NCI-H2196 treated with DMSO at 0.1 percent for 48 hours (cell line): Measurements from ENCODE around the gene KSR2.

ENCODE experiments used
- DNase-seq: peaks from one replicate; lab custom pipeline; 2025; ENCODE audit not compliant: unreplicated experiment; lab: John Stamatoyannopoulos, UW

Gene KSR2

GRCh38 chr12:117473856-117474255 is 494.9 kb downstream of the KSR2 start:
- no peak for DNase-seq

DNA sequence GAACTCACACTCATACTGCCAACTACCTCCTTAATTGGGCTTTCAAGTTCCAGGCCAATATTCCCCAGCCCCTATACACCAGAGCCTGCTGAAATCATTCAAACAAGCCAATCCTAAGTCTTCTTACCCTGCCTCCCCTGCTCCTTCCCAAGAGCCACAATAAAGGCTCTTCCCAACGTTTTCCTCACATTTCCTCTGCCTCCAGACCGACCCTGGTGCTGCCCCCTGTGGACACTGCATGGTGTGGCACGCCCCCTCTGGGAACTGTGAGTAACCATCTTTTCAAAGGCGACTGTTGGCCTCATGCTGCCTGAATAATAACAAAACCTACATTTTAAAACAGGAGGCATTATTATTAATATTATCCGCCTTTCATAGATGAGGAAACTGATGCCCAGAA is 495.8 kb downstream of the KSR2 start:
- no peak for DNase-seq

DNA sequence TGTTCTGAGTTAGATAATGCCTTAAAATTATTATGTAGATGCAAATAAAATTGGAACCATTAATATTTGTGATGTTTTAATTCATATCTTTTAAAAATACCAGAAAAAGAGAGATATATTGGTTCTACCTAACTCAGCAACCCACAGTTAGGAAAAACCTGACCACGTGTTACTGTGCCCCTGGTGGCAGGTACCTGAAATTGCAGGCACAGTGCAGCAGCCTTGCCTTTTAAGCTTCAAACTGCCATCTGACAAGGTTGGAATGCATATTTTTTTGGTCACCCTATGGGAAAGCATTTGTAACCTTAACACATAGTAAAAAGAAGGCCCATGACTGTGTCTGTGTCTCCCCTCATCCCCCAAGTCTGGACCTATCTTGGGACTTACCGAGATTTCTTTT is 498.0 kb downstream of the KSR2 start:
- no peak for DNase-seq

DNA sequence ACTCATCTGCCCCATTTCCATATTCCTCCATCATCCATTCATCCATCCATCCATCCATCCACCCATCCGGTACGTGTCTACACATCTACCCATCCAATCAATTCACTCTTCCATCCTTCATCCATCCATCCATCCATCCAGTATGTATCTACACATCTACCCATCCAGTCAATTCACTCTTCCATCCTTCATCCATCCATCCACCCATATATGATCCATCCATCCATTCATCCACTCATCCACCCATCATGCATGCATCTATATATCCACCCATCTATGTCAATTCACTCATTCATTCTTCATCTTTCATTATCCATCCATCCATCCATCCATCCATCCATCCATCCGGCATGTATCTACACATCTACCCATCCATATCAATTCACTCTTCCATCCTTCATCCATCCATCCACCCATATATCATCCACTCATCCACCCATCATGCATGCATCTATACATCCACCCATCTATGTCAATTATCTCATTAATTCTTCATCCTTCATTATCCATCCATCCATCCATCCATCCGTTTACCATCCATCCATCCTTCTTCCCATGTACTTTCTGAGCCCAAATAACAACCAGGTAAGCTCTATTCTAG is 498.8 kb downstream of the KSR2 start:
- DNase-seq, result no peak

DNA sequence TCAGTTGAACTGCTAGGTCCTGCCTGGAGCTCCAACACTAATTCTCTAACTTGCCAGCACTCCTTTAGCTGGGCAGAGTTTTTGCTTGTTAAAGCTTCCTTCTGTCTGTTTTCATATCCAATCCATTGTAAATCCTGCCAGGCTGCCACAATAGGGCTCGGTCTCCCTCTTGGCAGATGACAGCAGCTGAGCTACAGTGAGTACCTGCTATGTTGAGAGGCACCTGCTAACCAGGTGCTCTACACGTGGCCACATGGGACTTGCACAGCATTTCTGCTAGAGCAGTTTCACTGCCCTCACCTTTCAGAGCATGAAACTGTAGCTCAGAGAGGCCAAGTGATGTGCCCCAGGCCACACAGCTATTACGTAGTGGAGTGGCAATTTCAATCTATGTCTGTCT is 500.8 kb downstream of the KSR2 start:
- peak; percentile 31 for DNase-seq

- no peak for DNase-seq
Measured at GRCh38 chr12:117467588-117467987, 501.2 kb downstream of the KSR2 start.

GRCh38 chr12:117466677-117467362 is 502.0 kb downstream of the KSR2 start:
- DNase-seq, result no peak

DNA sequence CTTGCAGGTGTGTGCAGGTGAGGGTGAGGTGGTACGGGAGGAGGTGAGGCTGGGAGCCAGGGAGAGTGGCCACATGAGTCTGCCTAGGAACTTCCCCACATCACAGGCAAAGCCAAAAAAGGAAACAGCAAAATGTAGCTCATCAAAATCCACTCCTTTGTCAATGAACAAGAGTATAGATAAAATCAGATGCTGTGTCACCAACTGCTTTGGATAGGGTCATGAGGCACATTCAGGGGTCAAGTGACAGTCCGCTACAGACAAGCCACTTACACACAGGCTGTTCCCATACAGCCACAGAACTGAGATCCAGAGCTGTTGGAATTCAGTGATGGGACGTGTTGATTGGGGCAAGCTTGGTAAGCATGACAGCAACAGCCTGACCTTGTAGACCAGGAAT is 507.1 kb downstream of the KSR2 start:
- no peak for DNase-seq

- DNase-seq, result no peak
Measured at GRCh38 chr12:117459229-117459628, 509.6 kb downstream of the KSR2 start.

DNA sequence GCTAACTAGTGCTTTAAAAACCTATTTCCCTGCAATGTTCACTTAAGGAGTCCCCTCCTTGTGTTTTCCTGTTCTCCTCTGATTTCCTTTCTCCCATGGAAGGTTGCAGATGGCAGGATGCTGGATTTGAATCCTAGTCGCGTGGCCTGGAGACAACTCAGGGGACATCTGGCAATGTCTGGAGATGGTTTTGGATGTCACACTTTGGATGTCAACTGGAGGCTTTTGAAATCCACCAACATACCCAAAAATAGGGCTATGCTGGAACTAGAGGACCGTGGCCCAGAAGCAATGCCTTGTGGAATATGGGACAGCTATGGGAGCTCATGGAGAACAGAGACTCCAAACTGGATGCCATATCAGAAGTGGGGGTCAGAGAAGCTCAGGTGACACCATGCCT is 511.6 kb downstream of the KSR2 start:
- DNase-seq, result no peak

GRCh38 chr12:117456076-117456475 is 512.7 kb downstream of the KSR2 start:
- no peak for DNase-seq

DNA sequence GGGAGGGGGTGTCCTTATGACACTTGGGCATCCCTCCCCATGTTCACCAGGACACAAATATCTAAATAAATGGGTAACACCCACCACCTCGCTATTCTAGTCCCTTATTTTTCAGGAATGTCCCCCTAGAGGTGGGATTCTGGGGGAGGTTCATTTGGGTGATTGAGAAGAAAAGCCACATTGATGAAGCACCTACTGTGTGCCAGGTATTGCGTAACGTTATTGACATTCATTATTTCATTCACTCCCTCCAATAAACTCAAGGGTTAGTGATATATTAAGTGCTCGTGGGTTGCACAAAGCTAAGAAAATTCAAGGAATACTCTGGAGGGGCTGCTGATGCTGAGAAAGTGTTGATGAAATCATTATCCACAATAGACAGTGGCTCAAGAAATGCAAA is 514.8 kb downstream of the KSR2 start:
- DNase-seq, result no peak

DNA sequence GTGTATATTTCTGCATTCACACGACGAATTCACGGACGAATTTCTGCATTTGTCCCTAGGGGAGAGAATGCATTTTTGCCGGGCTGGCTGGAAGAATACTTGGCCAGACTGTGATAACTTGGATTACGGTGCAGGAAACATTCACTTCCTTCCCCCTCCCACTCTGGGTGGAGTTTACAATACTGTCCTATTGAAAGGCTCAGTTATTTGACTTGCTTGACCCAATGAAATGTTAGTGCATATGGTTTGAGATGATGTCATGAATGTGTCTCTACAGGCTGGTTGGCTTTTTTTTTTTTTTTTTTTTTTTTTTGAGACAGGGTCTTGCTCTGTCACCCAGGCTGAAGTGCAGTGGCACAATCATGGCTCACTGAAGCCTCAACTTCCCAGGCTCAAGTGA is 516.7 kb downstream of the KSR2 start:
- DNase-seq, result no peak

- no peak for DNase-seq
Measured at GRCh38 chr12:117450209-117450608, 518.6 kb downstream of the KSR2 start.

- no peak for DNase-seq
Measured at GRCh38 chr12:117447665-117448366, 521.0 kb downstream of the KSR2 start.

- DNase-seq, result no peak
Measured at GRCh38 chr12:117444781-117445180, 524.0 kb downstream of the KSR2 start.

GRCh38 chr12:117441751-117442150 is 527.0 kb downstream of the KSR2 start:
- DNase-seq, result no peak

GRCh38 chr12:117440384-117440783 is 528.4 kb downstream of the KSR2 start:
- DNase-seq, result no peak

DNA sequence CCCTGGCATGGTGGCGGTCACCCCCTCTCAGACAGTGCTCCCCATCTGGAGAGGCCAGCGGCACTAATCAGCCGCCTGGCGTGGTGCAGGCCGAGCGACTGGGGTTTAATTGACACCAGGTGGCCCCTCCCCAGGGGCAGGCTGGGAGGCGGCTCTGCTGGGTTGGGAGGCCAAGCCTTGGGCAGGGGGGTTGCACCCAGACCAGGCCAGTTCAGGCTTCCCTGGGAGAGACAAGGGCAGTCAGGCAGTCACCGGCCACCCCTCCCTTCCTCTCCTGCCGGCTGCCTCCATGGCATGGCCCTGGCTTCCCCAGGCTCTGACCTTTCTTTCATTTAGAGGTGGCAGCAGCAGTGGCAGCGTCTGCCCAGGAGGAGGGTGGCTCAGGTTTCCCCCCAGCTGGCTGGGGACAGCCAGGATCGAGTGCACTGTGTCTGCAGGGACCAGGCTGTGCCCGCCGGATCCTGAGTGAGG is 529.2 kb downstream of the KSR2 start:
- no peak for DNase-seq

- DNase-seq, result no peak
Measured at GRCh38 chr12:117438809-117439208, 530.0 kb downstream of the KSR2 start.

DNA sequence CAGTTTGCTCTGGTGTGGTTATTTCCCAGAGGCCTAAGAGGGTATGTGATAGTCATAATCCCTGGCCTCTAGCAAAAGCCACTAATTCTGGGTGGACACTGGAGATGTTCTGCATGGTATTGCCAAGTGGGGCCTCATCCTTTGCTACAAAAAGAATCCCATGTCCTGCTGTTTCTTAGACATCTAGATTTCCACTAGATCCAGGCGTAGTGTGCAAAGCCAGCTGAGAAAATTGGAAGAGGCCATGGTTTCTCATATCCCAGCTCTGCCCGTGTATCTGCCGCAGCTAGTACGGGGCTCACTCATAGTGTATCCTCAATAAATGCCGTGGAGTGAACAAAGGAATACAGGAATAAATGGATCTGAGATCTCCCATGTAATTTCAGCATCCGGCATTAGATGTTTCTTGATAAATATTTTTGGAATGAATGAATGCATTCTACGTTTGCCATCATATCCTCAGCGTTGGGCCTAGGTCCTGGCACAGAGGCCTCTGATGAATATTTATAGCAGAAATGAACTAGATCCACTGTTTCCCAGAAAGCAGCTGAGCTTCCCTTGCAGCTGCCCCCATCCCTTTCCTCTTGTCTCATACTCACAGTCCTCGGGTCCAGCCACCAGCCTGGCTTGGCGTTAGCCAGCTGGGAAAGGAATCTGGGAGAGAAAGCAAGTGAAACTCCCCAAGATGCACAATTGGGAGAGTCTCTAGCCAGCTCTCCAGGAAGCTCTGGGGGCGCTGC is 531.1 kb downstream of the KSR2 start:
- no peak for DNase-seq

DNA sequence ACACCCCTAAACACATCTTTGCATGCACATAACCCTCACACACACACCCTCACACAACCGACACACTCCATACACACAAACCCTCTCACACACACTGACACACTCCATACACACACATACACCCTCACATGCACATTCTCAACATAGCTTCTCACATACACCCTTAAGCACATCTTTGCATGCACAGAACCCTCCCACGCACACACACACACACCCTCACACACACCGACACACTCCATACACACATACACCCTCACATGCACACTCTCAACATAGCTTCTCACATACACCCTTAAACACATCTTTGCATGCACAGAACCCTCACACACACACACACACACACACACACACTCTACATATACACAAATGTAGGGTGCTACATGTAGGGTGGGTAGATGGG is 534.9 kb downstream of the KSR2 start:
- no peak for DNase-seq
